Transverse colon (tissue), 4 donors: ENCODE data around the gene ZNF20.

Experiments used
- EP300 ChIP-seq: sonication (generic); formaldehyde crosslinking; IDR thresholded peaks from one replicate; pipeline ENCODE4 v1.6.1; 2017; ENCODE audit warnings: antibody characterized with exemption, low read depth
- POLR2A ChIP-seq: fragments of 450-650 bp; IDR thresholded peaks from one replicate; pipeline ENCODE4 v1.6.1; 2016; ENCODE audit warnings: antibody characterized with exemption, mild to moderate bottlenecking, moderate library complexity
- POLR2AphosphoS5 ChIP-seq, 3 donors: sonication (generic); formaldehyde crosslinking; IDR thresholded peaks; one replicate each; pipeline ENCODE4 v1.6.1; 2016; ENCODE audit warnings: antibody characterized with exemption in 3 of 3
- TF ChIP-seq, protein P1 (sequence below), 5 experiments: fragments of 200-600 bp in 3 of 5; fragments of 450-650 bp in 2 of 5; sonication (generic) in 3 of 5; IDR thresholded peaks; 1 replicate in 2 of 5; 2 replicates in 3 of 5; pipeline ENCODE4 v1.5.1; 2016 to 2017; ENCODE audit warnings: antibody characterized with exemption in 5 of 5, inconsistent platforms in 3 of 5, mild to moderate bottlenecking in 2 of 5, moderate library complexity in 1 of 5

DNA sequence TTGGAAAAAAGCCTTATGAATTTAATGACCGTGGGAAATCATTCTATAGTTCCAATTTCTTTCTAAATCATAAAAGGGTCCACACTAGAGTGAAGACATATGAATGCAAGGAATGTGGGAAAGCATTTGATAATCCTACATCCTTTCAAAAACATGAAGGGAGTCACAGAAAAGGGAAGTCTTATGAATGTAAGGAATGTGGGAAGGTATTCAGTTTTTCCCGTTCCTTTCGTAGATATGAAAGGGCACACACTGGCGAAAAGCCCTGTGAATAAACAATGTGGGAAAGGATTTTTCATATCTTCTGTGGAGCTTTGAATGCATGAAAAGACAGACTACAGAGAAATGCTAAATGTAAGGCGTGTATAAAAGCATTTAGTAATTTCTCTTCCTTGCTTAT, 27.0 kb downstream of the ZNF20 start:
- TF ChIP-seq POLR2AphosphoS5 (IDR thresholded peaks at IDR 0.05) (no peak), EP300 (no peak), POLR2A (no peak)
- TF ChIP-seq, protein P1, sequence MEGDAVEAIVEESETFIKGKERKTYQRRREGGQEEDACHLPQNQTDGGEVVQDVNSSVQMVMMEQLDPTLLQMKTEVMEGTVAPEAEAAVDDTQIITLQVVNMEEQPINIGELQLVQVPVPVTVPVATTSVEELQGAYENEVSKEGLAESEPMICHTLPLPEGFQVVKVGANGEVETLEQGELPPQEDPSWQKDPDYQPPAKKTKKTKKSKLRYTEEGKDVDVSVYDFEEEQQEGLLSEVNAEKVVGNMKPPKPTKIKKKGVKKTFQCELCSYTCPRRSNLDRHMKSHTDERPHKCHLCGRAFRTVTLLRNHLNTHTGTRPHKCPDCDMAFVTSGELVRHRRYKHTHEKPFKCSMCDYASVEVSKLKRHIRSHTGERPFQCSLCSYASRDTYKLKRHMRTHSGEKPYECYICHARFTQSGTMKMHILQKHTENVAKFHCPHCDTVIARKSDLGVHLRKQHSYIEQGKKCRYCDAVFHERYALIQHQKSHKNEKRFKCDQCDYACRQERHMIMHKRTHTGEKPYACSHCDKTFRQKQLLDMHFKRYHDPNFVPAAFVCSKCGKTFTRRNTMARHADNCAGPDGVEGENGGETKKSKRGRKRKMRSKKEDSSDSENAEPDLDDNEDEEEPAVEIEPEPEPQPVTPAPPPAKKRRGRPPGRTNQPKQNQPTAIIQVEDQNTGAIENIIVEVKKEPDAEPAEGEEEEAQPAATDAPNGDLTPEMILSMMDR (IDR thresholded peaks at IDR 0.05): no peak
